ENCODE data around the gene KIF12. TPM values are rescaled to one million over a fixed set of nuclear protein-coding genes. Genes with fewer than 3 reads are reported as not detected.

The KIF12 gene
- total RNA-seq, 2 experiments from 2014 or later = not detected

DNA sequence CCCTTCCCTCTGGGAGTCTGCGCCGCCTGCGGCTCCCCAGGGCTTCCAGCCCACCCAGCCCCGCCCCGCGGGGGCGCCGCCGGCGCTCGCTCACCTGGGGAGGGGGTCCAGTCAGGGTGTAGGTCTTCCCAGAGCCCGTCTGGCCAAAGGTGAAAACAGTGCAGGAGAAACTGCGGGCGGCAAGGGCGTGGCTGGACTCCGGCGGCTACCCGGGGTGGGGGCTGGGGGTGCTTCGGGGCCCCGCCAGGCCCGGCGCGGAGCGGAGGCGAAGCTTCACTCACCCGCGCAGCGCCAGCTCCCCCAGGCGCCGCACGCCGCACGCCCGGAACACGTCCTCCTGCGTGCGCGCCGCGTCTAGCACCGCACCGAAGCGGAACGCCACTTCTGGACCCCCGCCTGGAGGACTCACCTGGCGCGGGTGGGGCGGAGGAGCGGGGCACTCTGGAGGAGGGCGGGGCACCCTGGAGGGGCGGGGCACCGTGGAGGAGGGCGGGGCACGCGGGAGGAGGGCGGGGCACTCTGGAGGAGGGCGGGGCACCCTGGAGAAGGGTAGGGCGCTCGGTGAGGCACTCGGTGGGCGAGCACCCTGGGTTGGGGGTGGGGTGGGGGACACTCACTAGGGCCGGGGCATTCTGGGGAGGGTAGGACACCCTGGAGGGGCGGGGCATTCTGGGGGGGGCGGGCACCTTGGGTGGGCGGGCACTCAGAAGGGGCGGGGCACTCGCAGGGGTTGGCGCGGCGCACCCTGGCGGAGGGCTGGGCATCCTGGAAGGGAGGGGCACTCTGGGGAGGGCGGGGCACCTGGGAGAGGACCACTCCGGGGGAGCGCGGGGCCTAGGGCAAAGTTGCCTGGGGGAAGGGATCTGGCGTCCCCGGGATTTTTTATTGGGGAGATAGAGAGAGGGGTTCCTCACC, 814 bp downstream of the KIF12 start:
- Mint-ChIP-seq H3K27me3 (peaks cover 60% of the 10 kb centered on the region), H3K4me3 (no peak overlapping the region), H3K36me3 (no peaks in the 10 kb centered on the region), H3K9me3 (peaks cover 7% of the 10 kb centered on the region), H3K4me1 (peaks cover 6% of the 10 kb centered on the region), H3K27ac (no peak overlapping the region)
- peak; percentile 35 for DNase-seq

DNA sequence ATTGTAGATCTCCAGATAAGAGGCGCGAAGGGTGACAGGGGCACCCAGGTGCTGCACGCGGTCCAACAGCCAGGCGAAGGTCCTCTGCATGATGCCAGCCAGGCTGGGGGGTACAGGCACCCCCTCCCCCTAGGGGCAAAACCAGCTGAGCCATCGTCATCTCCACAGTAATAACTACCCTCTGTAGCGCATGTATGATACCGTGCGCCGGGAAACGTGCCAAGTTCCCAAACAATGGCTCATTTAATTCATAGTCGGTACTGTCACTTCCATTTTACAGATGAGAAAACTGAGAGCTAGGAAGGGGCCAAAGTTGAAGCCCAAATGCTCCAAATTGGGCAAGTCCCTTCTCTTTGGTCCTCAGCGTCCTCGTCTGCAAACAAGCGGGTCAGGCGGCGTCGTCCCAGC, 1.5 kb downstream of the KIF12 start:
- Mint-ChIP-seq H3K27ac (no peak overlapping the region), H3K4me3 (no peak overlapping the region), H3K36me3 (no peaks in the 10 kb centered on the region), H3K9me3 (peaks cover 6% of the 10 kb centered on the region), H3K4me1 (peaks cover 6% of the 10 kb centered on the region), H3K27me3 (peaks cover 56% of the 10 kb centered on the region)
- no peak for DNase-seq

DNA sequence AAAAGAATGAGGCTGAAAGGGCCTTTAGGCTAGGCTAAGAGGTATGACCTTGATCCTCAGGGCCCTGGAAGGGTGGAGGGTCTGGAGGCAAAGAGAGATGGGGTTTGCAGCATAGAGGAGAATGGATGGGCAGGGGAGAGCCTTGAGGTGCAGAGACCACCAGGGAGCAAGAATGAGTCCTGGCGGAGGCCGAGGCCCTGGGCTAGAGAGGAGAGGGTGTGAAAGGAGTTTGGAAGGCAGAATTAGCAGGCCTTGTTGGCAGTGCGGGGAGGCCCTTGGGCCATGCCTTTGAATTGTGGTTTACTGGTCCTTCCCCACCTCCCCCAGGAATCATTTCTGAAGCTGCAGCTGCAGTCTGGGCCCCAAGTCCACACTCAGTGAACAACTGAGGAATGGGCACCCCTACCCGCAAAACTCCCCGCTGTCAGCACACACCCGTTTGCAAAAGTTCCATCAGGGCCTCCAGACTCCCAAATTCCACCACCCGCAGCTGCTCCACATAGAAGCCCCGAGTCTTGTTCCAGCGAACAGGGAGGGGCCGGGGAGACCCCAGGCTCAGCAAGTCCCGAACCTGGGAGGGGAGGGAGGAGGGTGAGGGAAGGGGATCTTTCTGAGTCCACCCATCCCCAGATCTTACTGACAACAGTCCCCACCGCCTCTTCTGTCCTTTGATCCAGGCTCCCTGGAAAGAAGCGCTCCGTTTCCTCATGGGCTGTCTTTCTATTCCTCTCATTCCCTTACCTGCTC, 2.1 kb downstream of the KIF12 start:
- peaks cover 3% of the 10 kb centered on the region for H3K9me3 Mint-ChIP-seq
- peaks cover 6% of the 10 kb centered on the region for H3K4me1 Mint-ChIP-seq

DNA sequence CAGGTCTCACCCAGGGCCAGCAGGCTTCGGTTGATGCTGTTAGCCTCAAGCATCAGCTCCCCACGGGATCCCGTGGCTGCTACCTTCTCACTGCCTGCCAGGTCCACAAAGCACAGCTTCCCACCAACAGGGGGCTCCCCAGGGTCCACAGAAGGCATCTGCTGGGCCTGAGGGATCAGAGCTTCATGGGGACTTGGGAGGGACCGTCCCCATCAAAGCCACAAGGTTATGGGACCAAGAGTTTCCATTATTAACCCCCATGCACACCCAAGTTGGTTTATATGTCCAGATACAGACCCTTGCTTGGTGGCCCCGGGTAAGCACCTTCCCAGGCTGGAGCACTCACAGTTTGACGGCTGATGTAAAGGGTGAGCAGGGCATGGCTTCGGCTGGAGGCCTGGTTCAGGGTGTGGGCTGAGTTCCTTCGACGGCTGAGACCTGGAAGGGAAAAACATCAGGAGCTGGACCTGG, 3.0 kb downstream of the KIF12 start:
- no peak overlapping the region for H3K4me3 Mint-ChIP-seq
- H3K4me1 Mint-ChIP-seq = peaks cover 6% of the 10 kb centered on the region
- peaks cover 50% of the 10 kb centered on the region for H3K27me3 Mint-ChIP-seq

More for the DNA sequence above, 2.1 kb downstream of the KIF12 start:
- Mint-ChIP-seq H3K4me3 (no peak overlapping the region), H3K27ac (no peak overlapping the region), H3K36me3 (no peaks in the 10 kb centered on the region), H3K27me3 (peaks cover 53% of the 10 kb centered on the region)
- DNase-seq = no peak

DNA sequence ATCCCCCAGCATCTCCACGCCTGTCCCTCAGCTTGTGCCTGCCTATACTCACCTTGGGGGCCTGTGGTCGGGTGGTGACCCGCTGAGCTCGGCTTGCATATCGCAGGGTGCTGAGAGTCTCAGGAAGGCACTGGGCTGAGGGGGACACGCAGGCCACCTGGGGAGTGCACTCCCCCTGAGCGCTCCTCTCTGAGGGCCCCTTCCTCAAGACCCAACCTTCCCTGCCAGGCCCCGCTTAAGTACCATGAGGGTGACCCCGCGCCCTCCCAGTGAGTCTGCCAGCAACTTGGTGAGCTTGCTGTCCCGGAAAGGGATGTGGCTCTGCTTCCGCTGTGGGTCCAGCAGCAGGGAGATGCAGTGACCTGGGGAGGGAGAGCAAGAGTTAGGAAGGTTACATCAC, 4.1 kb downstream of the KIF12 start:
- H3K36me3 Mint-ChIP-seq = no peaks in the 10 kb centered on the region
- no peak overlapping the region for H3K4me3 Mint-ChIP-seq
- peaks cover 6% of the 10 kb centered on the region for H3K4me1 Mint-ChIP-seq
- H3K9me3 Mint-ChIP-seq = no peaks in the 10 kb centered on the region
- H3K27ac Mint-ChIP-seq = no peak overlapping the region
- DNase-seq = no peak
- H3K27me3 Mint-ChIP-seq = peaks cover 48% of the 10 kb centered on the region

More for the DNA sequence above, 3.0 kb downstream of the KIF12 start:
- peak; percentile 16 for DNase-seq
- no peak overlapping the region for H3K27ac Mint-ChIP-seq
- H3K36me3 Mint-ChIP-seq = no peaks in the 10 kb centered on the region
- no peaks in the 10 kb centered on the region for H3K9me3 Mint-ChIP-seq

DNA sequence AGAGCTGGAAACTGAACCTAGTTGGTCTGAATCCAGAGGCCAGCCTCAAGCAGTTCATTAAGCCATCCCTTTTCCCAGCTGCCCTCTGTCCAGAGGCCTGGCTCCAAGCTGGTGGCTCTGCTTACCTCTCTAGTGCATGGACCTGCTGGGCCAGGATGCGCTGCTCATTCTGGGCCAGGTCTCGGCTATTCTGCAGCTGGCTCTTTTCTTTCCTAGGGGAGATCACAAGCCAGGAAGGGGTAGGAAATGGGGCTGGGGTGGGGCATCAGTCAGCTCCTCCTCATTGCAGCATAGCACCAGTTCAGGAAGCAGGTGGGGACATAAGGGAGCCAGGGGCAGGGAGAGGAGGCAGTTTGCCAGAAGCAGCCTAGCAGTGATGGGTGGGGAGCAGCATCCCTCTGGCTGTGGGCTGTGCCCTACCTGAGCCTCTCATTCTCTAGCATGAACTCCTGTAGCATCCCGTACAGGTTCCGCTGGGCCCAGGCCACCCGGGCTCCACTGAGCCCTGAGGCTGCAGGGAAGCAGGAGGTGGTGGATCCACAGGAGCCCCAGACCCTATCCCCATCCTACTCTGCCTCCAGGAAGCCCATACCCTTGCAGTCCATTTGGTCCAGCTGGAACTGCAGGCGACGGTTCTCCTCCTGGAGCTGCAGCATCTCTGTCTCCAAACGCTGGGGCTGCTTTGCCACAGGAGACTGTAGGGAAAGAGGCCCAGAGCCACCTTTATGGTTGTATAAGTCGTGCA, 5.2 kb downstream of the KIF12 start:
- Mint-ChIP-seq H3K9me3 (no peaks in the 10 kb centered on the region), H3K27ac (no peak overlapping the region), H3K4me1 (peaks cover 6% of the 10 kb centered on the region), H3K27me3 (peaks cover 42% of the 10 kb centered on the region), H3K4me3 (no peak overlapping the region), H3K36me3 (no peaks in the 10 kb centered on the region)
- DNase-seq = no peak

DNA sequence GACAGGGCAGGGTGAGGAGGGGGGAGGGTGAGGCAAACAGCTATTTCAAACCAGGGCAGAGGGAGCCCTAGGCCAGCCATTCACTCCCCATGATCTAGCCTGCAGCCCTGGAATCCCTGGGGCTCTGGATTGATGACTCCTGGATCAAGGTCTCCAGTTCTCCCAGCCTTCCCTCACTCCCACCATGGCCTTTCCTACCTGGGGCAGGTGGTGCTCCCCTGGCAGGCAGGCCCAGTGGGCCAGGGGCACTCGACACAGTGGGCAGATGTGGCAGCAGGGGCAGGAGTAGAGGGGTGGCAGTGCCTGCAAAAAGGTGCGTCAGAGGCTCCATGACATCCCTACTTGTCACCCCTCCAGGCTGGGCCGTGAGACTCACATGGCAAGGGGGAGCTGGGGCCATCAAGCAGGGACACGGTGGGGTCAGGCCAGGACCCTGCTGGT, 6.0 kb downstream of the KIF12 start:
- Mint-ChIP-seq H3K27me3 (peaks cover 40% of the 10 kb centered on the region), H3K27ac (no peak overlapping the region), H3K4me1 (peaks cover 6% of the 10 kb centered on the region), H3K36me3 (no peaks in the 10 kb centered on the region), H3K9me3 (no peaks in the 10 kb centered on the region), H3K4me3 (no peak overlapping the region)
- DNase-seq = no peak

DNA sequence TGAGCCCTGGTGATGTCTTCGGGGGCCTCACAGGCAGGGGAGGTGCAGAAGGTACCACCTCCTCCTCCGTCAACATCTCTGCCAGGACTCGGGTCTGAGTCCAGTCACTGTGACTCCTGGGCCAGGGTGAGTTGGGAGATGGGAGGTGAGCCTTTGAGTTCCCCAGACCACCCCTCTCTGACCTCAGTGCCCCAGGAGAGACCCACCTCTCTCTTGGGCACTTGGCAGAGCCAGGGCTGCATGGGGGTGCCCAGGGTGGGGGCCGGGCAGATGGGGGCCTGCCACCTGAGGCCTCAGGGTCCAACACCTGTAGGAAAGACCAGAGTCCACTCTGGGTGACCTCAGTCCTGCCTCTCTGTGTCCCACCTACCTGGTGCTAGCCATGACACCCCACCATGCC, 6.8 kb downstream of the KIF12 start:
- Mint-ChIP-seq H3K36me3 (no peaks in the 10 kb centered on the region), H3K27me3 (peaks cover 36% of the 10 kb centered on the region), H3K4me3 (no peak overlapping the region)

DNA sequence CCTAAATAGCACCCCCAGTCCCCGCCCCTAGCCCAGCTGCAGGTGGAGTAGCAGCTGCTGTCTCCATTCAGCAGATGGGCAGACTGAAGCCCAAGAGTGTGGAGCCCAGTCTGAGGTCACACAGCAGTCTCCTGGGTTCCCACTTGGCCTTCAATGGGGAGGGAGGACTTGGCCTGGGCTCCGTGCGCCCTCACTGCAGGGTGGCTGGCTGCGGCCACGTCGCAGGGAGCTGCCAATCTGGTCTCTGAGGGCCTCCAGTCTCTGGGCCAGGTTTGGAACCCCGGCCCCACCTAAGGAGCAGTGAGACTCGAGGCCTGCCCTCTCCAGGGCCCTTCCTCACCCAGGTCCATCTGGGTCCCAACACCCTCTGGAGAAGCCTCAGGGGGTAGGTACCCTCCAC, 7.4 kb downstream of the KIF12 start:
- H3K36me3 Mint-ChIP-seq = no peaks in the 10 kb centered on the region
- no peak for DNase-seq
- H3K27me3 Mint-ChIP-seq = peaks cover 30% of the 10 kb centered on the region
- H3K4me1 Mint-ChIP-seq = peaks cover under 1% of the 10 kb centered on the region
- no peak overlapping the region for H3K4me3 Mint-ChIP-seq
- no peaks in the 10 kb centered on the region for H3K9me3 Mint-ChIP-seq
- H3K27ac Mint-ChIP-seq = no peak overlapping the region

More for the DNA sequence above, 6.8 kb downstream of the KIF12 start:
- Mint-ChIP-seq H3K9me3 (no peaks in the 10 kb centered on the region), H3K4me1 (peaks cover 2% of the 10 kb centered on the region), H3K27ac (no peak overlapping the region)
- DNase-seq = no peak

DNA sequence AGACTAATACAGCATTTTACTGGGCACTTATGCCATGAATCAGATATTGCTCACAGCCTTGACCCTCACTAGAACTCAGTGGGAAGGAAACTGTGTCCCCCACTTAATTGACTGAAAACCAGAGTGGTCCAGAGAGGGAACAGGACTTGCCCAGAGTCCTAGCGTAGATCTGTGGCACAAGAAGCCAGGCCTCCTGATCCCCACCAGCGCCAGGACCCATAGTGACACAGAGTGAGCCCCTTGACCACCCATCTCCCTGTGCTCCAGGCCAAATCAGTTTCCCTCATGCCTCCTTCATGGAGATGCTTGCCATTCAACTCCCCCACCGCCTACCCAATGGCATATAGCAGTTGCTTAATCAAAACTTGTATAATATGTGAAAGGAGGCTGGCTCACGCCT, 8.3 kb downstream of the KIF12 start:
- H3K27ac Mint-ChIP-seq = no peak overlapping the region
- no peaks in the 10 kb centered on the region for H3K9me3 Mint-ChIP-seq
- no peak overlapping the region for H3K4me3 Mint-ChIP-seq
- no peak for DNase-seq
- H3K4me1 Mint-ChIP-seq = no peaks in the 10 kb centered on the region
- H3K27me3 Mint-ChIP-seq = peaks cover 20% of the 10 kb centered on the region
- H3K36me3 Mint-ChIP-seq = no peaks in the 10 kb centered on the region

DNA sequence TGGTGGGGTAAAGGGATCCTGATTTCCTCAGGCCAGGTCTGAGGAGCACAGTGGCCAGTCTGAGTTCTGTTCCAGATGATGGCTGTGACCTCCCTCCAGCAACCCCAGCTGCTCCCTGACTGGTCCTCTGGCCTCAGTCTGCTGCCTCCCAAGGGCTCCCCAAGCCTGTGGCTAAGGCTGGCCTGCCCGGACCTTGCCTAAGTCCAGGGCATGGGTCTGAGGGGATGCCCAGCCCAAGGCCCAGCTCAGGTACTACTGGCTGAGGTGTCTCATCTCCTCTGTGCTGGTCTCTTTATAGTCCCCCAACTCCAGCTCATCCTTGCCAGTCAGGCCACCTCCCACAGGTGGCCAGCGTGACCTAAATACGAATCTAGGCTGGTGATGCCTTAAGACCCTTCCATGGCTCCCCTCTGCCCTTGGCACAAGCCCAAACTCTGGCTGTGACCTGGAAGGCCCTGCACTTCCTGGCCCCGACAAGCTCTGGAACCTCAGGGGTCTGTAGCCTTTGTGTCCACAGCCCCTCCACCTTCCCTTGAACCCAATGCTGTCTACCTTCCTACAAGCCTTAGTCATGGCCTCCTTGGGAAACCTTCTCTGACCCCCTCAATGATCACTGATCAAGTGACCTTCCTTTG, 9.8 kb downstream of the KIF12 start:
- Mint-ChIP-seq H3K4me1 (no peaks in the 10 kb centered on the region), H3K9me3 (no peaks in the 10 kb centered on the region), H3K27ac (no peak overlapping the region), H3K36me3 (no peaks in the 10 kb centered on the region), H3K4me3 (no peak overlapping the region), H3K27me3 (peaks cover 7% of the 10 kb centered on the region)
- no peak for DNase-seq

DNA sequence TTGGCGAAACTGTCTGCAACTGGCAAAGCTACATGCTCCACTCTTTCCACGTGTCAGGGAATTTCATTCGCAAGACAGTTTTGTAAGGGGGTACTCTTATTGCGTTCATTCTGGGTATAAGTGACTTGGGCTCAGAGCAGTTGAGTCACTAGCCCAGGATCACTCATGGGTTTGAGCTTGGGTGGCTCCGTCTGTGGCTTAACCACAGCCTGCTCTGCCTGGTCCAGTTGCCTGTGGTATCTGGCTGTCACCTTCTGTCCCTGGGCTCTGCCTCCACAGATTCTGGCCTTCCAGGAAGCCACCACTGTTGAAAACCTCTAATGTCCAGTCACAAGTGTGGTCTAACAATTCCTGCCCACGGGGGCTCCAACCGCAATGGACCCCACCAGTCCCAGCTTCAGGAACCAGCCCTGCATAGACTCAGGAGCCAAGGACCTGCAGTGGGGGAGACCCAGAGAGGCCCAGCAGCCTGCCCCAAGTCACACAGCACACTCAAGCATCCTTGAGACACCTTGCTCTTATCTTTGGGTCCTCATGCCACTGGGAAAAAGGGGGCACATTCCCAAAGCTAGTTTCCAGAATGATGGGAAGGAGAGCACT, 10.4 kb downstream of the KIF12 start:
- Mint-ChIP-seq H3K4me3 (no peak overlapping the region), H3K4me1 (no peaks in the 10 kb centered on the region), H3K36me3 (no peaks in the 10 kb centered on the region), H3K9me3 (no peaks in the 10 kb centered on the region), H3K27ac (no peak overlapping the region), H3K27me3 (peaks cover 5% of the 10 kb centered on the region)
- no peak for DNase-seq

DNA sequence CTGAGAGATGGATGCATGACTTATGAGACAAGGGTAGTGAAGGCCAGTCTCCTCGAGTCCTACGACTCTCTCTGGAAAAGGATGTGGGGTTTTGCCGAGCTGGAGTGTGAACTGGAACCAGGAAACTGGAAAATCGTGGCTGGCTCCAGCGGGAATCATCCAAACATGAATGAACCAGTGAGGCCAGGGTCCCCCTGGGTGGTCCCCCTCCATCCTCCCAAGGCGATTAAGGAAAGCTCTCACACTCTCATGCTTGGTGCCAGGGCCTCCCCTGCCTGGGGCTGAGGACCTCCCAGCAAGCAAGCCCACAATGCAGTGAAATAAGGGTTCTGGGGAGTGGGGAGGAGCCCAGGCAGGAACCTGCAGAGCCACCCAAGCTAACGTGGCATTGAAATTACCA, 11.4 kb downstream of the KIF12 start:
- no peaks in the 10 kb centered on the region for H3K9me3 Mint-ChIP-seq
- H3K4me1 Mint-ChIP-seq = no peaks in the 10 kb centered on the region
- no peak for DNase-seq
- H3K27me3 Mint-ChIP-seq = peaks cover 4% of the 10 kb centered on the region
- H3K4me3 Mint-ChIP-seq = no peak overlapping the region
- H3K36me3 Mint-ChIP-seq = no peaks in the 10 kb centered on the region
- H3K27ac Mint-ChIP-seq = no peak overlapping the region

DNA sequence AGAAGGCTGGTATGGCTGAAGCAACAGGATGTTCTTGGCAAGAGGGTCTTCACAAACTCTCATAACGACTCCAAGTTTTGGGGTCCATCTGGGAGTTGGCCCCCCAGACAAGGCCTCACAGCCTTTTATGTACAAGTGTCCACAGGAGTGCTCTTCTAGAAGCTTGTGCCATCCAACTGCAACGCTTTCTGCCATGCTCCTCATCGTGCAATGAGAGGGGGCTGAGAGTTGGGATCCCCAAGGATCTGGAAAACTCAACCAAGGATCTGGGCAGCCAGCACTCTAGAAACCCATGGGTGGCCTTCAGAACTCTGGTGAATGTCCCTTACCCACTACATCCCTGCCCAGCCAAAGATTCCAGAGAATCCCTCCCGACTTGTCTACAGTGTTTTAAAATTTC, 12.5 kb downstream of the KIF12 start:
- H3K36me3 Mint-ChIP-seq = no peaks in the 10 kb centered on the region
- no peak overlapping the region for H3K4me3 Mint-ChIP-seq
- H3K27me3 Mint-ChIP-seq = peaks cover 4% of the 10 kb centered on the region
- H3K27ac Mint-ChIP-seq = no peak overlapping the region
- H3K4me1 Mint-ChIP-seq = no peaks in the 10 kb centered on the region
- H3K9me3 Mint-ChIP-seq = no peaks in the 10 kb centered on the region
- DNase-seq = no peak
